NCI-H526 (cell line): ENCODE measurements around the gene INF2.

Experiments
- DNase-seq, 2 experiments: peaks; one replicate each; lab custom pipeline; 2025; lab: John Stamatoyannopoulos, UW

INF2 gene

GRCh38 chr14:104689881-104690711 lies 678 bp downstream of the INF2 start:
- no peak for DNase-seq

GRCh38 chr14:104690861-104691455 lies 1.5 kb downstream of the INF2 start:
- no peak for DNase-seq

GRCh38 chr14:104691546-104692260 lies 2.3 kb downstream of the INF2 start:
- DNase-seq: no peak

- DNase-seq: no peak
Measured at GRCh38 chr14:104692261-104692938, 3.0 kb downstream of the INF2 start.

DNA sequence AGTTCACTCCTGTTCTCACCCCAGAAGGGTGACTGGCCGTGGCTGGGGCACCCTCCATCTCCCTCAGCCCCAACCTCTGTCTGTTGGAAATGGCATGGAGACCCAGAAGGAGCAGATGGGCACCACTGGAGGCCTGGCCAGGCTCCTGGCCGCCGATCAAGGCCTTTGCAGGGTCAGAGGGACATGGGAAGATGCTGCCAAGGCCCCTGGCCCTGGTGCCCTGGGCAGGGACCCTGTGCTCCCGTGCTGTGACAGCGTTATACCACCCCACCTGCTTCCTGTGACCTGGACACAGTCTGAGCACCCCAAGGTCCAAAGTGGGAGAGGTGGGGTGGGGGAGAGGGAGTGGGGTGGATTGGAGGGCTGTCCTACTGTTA lies 3.5 kb downstream of the INF2 start:
- no peak for DNase-seq

DNA sequence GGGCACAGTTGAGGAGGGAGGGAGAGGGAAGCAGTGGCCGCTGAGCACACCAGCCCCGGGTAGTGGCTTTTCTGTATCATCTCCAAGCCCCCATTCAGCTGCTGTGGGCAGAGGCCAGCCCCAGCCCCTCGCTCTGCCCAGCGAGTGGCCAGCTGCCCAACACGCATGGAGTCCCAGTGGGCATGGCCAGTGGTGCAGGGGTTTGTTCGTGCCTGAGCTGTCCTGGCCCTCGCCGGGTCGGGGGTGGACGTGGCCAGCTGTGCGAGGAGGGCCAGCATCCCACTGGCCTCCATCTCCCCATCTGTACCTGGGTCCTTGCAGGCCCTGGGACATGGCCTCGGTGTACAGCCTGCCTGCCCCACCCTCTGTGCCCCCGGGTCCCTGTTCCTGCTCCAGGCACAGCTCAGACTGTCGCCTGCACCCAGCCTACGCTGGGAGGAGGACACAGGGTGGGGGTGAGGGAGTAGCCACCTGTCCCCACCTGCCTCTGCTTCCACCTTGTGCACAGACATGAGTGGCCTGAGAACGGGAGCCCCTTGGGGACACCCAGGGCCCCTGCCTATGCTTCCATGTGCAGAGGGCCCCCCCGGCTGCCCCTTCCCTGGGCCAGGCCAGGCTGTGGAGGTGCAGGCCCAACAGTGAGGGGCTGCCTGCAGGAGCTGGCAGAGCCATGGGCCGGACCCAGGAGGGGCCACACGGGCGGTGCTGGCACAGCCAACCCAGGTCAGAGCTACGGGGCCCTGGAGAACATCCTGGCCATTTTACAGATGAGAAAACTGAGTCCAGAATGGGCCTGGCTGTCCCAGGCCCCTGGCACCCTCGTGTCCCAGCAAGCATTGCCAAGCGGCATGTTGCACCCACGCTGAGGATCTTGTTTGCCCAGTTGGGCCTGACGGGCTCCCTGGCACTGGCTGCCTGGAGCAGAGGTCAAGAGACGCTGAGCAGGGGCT lies 4.3 kb downstream of the INF2 start:
- DNase-seq: no peak

- DNase-seq: no peak
Measured at GRCh38 chr14:104694475-104694950, 5.1 kb downstream of the INF2 start.

DNA sequence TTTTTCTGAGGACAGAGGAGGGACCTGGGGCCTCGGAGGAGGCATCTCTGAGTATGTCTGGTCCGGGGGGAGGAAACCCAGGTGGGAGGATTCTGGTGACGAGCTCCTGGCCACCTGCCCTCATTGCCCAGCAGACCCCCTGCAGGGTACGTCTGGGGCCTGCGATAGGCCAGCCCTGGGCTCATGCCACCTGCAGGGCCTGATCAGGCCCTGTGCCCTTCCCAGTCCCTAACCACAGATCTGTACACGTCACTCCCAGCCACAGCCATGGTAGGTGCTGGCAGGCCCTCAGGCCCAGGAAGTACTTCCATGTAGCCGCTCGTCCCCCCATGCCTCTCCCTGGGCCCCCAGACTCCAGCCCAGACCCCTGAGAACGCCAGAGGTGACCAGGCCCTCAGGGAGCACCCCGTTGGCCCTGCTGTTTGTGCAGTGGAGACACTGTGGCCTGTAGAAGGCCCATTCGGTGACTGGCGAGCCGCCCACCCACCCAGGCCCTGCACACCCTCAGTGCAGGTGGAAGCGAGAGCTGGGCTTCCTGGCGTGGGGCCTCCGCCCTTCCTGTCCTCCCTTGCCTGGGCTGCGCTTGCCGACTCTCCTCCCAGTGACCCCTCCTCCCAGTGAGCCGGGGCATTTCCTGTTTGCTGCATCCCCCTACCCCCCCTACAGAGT lies 5.7 kb downstream of the INF2 start:
- no peak for DNase-seq

DNA sequence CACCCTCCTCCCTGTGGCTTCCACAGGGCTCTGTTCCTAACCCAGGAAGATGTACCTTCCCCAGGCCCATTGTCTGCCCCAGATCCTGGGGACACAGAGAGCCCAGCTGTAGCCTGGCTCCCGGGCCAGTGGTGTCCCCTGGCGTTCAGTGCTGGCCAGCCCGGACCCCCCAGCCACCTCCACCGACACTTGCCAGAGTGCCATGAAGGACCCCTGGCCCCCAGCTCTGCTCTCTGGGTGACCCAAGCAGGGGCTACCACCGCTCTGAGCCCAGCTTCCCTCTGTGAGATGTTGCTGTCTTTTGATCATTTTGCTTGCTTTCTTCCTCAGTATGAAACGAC lies 6.2 kb downstream of the INF2 start:
- no peak for DNase-seq

DNA sequence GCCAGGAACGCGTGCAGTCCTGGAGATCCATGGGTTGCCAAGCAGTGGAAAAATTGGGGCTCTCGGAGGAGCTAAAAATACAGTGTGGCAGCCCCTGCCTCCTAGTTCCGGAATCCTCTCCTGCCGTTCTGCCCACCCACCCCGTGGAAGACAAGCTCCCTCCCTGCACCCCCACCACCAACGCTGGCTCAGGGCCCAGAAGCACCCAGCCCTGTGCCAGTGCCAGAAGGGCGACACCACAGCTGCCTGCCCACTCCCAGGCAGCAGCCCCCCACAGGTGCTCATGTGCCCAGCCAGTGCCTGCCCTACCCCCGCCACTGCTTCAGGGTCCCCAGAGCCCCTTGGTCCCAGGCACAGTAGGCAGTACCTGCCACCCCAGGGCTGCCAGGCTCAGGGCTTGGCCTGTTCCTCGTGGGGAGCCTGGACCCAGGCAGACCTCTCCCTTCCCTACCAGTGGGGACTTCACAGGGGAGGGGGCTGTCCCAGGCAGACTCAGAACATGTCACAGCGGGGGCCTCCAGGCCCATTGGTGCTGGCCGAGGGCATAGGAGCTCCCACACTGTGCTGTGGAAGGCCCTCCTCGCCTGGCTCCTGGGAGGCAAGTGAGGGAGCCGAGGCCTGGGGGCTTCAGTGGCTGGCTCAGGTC lies 7.4 kb downstream of the INF2 start:
- DNase-seq: no peak

- no peak for DNase-seq
Measured at GRCh38 chr14:104697317-104697703, 7.9 kb downstream of the INF2 start.

DNA sequence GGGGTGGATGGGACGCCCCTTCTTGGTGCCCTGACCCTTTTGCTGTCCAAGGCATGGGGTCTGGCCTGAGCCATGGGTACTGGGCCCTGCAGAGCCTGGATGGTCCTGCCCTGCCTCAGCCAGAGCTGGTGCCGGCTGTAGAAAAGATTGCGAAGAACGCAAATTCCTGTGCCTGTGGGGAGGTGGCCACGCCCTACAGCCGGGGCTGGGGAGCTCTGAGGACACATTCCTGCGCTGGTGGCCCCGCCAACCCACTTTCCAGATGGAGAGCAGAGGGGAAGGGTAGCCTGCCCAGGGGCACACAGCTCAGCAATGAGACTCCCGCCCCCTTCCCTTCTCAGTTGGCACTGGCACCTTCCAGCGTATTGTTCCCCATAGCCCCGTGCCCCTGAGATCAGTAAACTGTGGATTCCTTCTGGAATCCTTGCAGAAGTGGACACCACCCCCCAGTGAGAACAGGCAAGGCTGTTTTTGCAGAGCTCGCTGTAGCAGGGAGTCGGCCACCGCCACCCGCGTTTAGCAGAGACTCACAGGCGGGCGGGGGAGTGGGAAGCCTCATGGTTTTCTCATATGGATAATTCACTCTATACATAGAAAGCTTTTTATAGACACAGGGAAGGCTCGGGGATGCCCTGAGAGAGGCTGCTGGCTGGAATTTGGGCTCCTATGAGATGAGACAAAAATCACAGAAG lies 8.6 kb downstream of the INF2 start:
- no peak for DNase-seq

DNA sequence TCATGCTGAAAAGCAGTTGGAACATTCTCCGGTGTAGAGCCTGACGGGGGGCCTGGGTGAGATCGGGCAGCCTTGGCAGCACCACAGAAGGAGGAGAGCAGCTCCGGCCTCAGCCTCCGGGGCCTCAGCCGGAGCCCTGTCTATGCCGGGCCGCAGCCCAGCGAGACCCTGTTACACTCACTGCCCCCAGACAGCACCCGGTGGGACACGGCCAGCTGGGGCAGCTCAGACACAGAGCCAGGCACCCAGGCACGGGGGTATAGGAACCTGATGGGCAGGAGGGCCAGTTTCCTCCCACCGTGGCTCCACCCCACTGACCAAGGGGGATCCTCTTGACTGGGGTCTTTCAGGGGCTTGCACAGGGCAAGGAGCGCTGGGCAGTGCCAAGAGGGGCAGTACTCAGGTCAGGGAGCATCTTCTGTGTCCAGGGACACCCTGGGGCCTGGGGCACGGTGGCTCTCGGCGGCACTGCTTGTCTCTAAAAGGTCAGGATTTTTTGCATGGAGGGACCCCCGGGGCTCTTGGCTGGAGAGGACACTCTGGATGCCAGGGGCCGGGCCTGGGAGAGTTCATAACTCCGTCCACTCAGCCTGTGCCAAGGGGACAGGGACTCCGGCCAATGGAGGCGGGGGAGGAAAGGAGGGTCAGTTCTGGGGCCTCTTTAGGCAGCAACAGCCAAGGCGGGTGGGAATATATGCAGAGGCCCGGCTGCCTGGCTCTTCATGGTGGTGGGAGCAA lies 9.4 kb downstream of the INF2 start:
- no peak for DNase-seq

DNA sequence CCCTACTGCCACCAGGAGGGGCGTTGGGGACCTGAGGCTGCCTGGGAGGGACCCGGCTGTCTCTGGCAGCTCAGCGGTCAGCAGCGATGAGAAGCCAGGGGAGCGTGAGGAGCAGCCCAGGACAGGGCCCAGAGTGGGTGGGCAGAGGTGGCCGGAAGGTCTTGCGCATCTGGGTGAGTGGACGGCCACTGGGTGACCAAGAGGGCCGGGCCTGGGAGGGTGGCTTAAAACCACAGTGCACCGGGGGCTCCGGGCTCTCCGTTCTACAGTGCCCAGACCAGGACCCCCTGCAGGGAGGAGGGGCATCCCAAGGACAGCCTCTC lies 10.0 kb downstream of the INF2 start:
- no peak for DNase-seq

- DNase-seq: no peak
Measured at GRCh38 chr14:104700225-104700651, 10.8 kb downstream of the INF2 start.

DNA sequence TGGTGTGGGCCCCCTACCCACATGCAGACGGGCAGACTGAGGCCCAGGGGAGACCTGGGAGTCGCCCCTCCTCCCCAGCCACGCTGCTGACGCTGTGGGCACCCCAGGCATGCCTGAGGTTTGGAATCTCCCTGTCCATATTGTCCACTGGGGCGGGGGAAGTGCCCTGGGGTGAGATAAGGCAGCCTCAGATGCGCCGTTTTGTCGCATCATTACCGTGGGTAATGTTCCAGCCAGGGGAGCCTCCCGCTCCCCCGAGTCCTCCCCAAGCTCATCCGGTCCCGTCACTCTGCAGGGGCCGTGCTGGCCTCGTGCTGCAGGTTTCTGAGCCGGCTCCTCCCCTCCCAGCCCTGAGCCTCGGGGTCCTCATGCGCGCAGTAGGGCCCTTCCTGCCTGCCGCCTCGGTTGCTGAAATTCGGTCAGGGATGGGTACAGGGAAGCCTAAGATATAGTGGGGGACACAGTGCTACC lies 11.4 kb downstream of the INF2 start:
- DNase-seq: no peak

DNA sequence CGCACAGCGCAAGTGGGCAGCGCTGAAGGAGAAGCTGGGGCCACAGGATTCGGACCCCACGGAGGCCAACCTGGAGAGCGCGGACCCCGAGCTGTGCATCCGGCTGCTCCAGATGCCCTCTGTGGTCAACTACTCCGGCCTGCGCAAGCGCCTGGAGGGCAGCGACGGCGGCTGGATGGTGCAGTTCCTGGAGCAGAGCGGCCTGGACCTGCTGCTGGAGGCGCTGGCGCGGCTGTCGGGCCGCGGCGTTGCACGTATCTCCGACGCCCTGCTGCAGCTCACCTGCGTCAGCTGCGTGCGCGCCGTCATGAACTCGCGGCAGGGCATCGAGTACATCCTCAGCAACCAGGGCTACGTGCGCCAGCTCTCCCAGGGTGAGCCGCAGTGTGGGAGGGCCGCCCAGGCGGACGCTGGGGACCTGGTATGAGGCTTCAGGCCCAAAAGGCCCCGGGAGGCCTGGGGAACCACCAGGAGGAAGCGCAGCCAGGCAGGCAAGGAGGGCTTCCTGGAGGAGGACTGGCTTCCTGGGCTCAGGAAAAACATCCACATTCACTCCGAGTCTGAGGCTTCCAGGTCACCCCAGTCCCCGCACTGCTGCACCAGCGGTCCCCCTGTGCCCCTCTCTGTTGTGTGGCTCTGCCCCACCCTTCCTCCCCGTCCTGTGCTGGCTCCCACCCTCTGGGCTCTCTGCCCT lies 12.1 kb downstream of the INF2 start:
- DNase-seq: no peak

- no peak for DNase-seq
Measured at GRCh38 chr14:104702106-104702505, 12.7 kb downstream of the INF2 start.
